Parathyroid adenoma (tissue), 2 donors: ENCODE results near the gene SYT2.
A peak's percentile ranks its signal among the peaks of the same experiment; 100 is the strongest.

Source experiments
- H2AFZ ChIP-seq: fragments of 300-600 bp; sonication (generic); one replicate; pipeline ENCODE4 v1.7.0; 2017; ENCODE audit warnings: antibody characterized with exemption, mild to moderate bottlenecking
- H3K27ac ChIP-seq: fragments of 300-600 bp; sonication (generic); one replicate; pipeline ENCODE4 v1.7.0; 2017
- H3K27me3 ChIP-seq: fragments of 300-600 bp; sonication (generic); one replicate; pipeline ENCODE4 v1.7.0; 2017; ENCODE audit warnings: low read length; ENCODE audit not compliant: control insufficient read depth, insufficient read depth
- H3K36me3 ChIP-seq: fragments of 300-600 bp; sonication (generic); one replicate; pipeline ENCODE4 v1.7.0; 2017; ENCODE audit warnings: low read length; ENCODE audit not compliant: control insufficient read depth, insufficient read depth
- H3K4me1 ChIP-seq: fragments of 300-600 bp; sonication (generic); one replicate; pipeline ENCODE4 v1.7.0; 2017; ENCODE audit warnings: control low read depth
- H3K4me2 ChIP-seq: fragments of 300-600 bp; sonication (generic); one replicate; pipeline ENCODE4 v1.7.0; 2017; ENCODE audit warnings: low read length
- H3K4me3 ChIP-seq: fragments of 300-600 bp; sonication (generic); one replicate; pipeline ENCODE4 v1.7.0; 2017; ENCODE audit warnings: low read depth, low read length
- H3K79me2 ChIP-seq: fragments of 300-600 bp; sonication (generic); one replicate; pipeline ENCODE4 v1.7.0; 2017; ENCODE audit warnings: control low read depth
- H3K9ac ChIP-seq: fragments of 300-600 bp; sonication (generic); one replicate; pipeline ENCODE4 v1.7.0; 2017; ENCODE audit warnings: mild to moderate bottlenecking
- H3K9me3 ChIP-seq: fragments of 300-600 bp; sonication (generic); one replicate; pipeline ENCODE4 v1.7.0; 2017; ENCODE audit warnings: low read length; ENCODE audit not compliant: control insufficient read depth
- CTCF ChIP-seq: fragments of 300-600 bp; sonication (generic); IDR thresholded peaks from one replicate; pipeline ENCODE4 v1.7.0; 2017; ENCODE audit warnings: antibody characterized with exemption, mild to moderate bottlenecking
- donor health status: primary hyperparathyroidism.

The SYT2 gene

DNA sequence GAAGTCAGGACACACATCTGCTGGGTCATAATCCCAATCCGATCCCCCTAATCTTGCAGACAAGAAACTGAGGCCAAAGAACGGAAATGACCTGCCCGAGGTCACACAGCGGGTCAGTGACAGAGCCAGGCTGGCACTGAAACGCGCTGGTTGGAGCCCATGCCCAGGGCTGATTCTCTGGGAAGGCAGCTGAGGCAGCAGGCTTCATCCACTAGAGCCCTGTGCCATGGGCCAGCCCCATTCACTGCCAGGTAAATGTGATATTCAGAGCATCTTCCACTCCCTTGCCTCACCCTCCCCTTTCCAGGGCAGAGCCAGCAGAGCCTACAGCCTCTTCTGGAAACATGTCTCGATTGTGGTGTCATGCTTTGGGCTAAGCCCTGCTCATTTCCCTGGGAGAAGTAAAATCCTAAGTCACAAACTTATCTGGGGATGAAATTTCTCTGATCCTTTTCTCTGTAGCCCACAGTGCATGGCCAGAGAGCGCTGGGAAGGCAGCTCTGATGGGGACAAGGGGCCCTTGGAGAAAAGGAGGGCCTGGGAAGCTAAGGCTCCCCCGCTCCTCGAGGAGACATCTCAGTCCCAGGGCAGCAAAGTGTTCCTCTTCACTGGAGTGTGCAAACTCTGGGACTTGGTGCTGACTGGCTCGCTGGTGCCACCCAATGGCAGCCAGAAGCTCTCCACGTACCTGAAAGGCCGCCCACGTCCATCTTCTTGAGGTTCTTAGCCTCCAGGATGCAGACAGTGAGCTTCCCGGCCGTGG, 110.4 kb downstream of the SYT2 start:
- peak; percentile 71 for TF ChIP-seq CTCF
- Histone ChIP-seq H3K4me3 (no peak overlapping the region), H3K4me1 (peaks cover 2% of the 10 kb centered on the region), H2AFZ (peak overlapping the region; percentile 46), H3K4me2 (no peak overlapping the region), H3K9ac (no peak overlapping the region), H3K27ac (no peak overlapping the region), H3K9me3 (no peaks in the 10 kb centered on the region), H3K27me3 (no peaks in the 10 kb centered on the region), H3K36me3 (no peaks in the 10 kb centered on the region), H3K79me2 (no peaks in the 10 kb centered on the region)

GRCh38 chr1:202597090-202597761, 113.0 kb downstream of the SYT2 start:
- no peak for TF ChIP-seq CTCF
- no peaks in the 10 kb centered on the region for H3K36me3 ChIP-seq
- no peaks in the 10 kb centered on the region for H3K27me3 ChIP-seq
- H2AFZ ChIP-seq, result no peak overlapping the region
- no peaks in the 10 kb centered on the region for H3K9me3 ChIP-seq
- no peaks in the 10 kb centered on the region for H3K79me2 ChIP-seq
- H3K4me3 ChIP-seq, result no peak overlapping the region
- H3K9ac ChIP-seq, result no peak overlapping the region
- peaks cover 2% of the 10 kb centered on the region for H3K4me1 ChIP-seq
- H3K4me2 ChIP-seq, result no peak overlapping the region
- H3K27ac ChIP-seq, result no peak overlapping the region

DNA sequence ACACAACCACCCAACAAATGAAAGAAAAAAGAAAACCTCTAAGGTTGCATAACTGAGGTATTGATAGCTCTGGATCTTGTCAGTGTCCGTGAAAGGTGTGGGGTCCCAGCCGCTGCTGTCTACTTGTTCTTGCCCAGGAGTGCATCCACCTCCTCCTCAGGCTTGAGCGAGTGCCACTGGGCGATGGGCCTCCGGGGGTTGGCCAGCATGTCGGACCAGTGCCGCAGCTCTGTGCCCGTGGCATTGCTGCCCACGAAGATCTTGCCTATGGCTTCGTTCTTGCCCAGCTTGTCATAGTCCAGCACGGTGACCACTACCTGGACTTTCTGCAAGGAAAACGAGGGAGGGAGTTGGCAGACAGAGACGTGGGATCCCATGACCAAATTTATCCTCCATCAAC, 113.6 kb downstream of the SYT2 start:
- no peak overlapping the region for H3K4me2 ChIP-seq
- TF ChIP-seq CTCF, result no peak
- no peak overlapping the region for H3K9ac ChIP-seq
- no peak overlapping the region for H3K4me3 ChIP-seq
- no peak overlapping the region for H2AFZ ChIP-seq
- H3K9me3 ChIP-seq, result no peaks in the 10 kb centered on the region
- H3K27ac ChIP-seq, result no peak overlapping the region
- H3K36me3 ChIP-seq, result no peaks in the 10 kb centered on the region
- no peaks in the 10 kb centered on the region for H3K79me2 ChIP-seq
- no peaks in the 10 kb centered on the region for H3K27me3 ChIP-seq
- H3K4me1 ChIP-seq, result peaks cover 2% of the 10 kb centered on the region

GRCh38 chr1:202593845-202594244, 116.4 kb downstream of the SYT2 start:
- no peak for TF ChIP-seq CTCF
- H3K4me3 ChIP-seq, result no peak overlapping the region
- H3K4me1 ChIP-seq, result peaks cover 9% of the 10 kb centered on the region
- no peaks in the 10 kb centered on the region for H3K79me2 ChIP-seq
- H3K27me3 ChIP-seq, result no peaks in the 10 kb centered on the region
- H3K36me3 ChIP-seq, result no peaks in the 10 kb centered on the region
- H3K9ac ChIP-seq, result no peak overlapping the region
- no peak overlapping the region for H2AFZ ChIP-seq
- no peak overlapping the region for H3K4me2 ChIP-seq
- H3K9me3 ChIP-seq, result no peaks in the 10 kb centered on the region
- no peak overlapping the region for H3K27ac ChIP-seq

DNA sequence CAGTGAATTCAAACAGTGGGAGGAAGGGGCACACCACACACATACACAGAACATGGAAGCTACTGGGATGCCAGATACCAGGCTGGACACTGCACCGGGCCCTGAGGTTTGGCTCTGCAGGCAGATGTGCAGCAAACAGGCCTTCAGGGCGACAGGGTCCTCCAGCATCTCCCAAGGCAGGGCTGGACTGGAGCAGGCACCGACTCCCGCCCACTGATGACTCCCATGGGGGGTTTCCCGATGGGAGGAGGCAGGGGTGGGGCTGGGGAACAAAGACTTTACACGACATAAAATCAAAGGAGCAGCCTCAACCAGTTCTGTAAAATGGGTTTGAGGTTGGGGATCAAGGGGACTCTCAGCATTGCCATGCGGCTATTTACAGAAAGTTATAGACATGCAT, 118.1 kb downstream of the SYT2 start:
- Histone ChIP-seq H3K4me3 (no peak overlapping the region), H3K4me2 (no peak overlapping the region), H3K9ac (no peak overlapping the region), H2AFZ (no peak overlapping the region), H3K9me3 (no peaks in the 10 kb centered on the region), H3K79me2 (no peaks in the 10 kb centered on the region), H3K4me1 (peaks cover 18% of the 10 kb centered on the region), H3K27me3 (no peaks in the 10 kb centered on the region), H3K27ac (no peak overlapping the region), H3K36me3 (no peaks in the 10 kb centered on the region)
- no peak for TF ChIP-seq CTCF
